ENCODE data around the gene MKLN1. TPM values are rescaled to one million over a fixed set of nuclear protein-coding genes. Genes with fewer than 3 reads are reported as not detected.

MKLN1 gene
- total and polyA plus RNA-seq, 2 of the 13 experiments (the other 11 are each of a cell fraction or from before 2014, with no cell fraction given), result 33.6 to 43.5 TPM

- no peak for TF ChIP-seq AKNA (CRISPR knock-in tag; IDR thresholded peaks at IDR 0.05; ENCODE audit: borderline replicate concordance)
- no peak for TF ChIP-seq SKIL (CRISPR knock-in tag; IDR thresholded peaks at IDR 0.05; ENCODE audit: borderline replicate concordance)
- TF ChIP-seq ARNTL (CRISPR knock-in tag; IDR thresholded peaks at IDR 0.05), result no peak
- TF ChIP-seq ZNF747 (CRISPR knock-in tag; IDR thresholded peaks at IDR 0.05; ENCODE audit: borderline replicate concordance), result no peak
- TF ChIP-seq CHD2 (IDR thresholded peaks at IDR 0.05; ENCODE audit: low read depth, low read length), result no peak
- no peak for TF ChIP-seq ZBTB43 (CRISPR knock-in tag; conservative IDR thresholded peaks at IDR 0.05)
- no peak for TF ChIP-seq PAWR (CRISPR knock-in tag; IDR thresholded peaks at IDR 0.05; ENCODE audit: borderline replicate concordance)
- TF ChIP-seq MZF1 (CRISPR knock-in tag; IDR thresholded peaks at IDR 0.05; ENCODE audit: borderline replicate concordance), result no peak
- no peak for TF ChIP-seq ZNF280B (CRISPR knock-in tag; IDR thresholded peaks at IDR 0.05; ENCODE audit: borderline replicate concordance)
- TF ChIP-seq FOXK1 (CRISPR knock-in tag; IDR thresholded peaks at IDR 0.05; ENCODE audit: borderline replicate concordance, low read depth), result no peak
- no peak for TF ChIP-seq CEBPG (CRISPR knock-in tag; IDR thresholded peaks at IDR 0.05)
- no peak; the same call in 1 of the 2 replicates for TF ChIP-seq ZNF44 (CRISPR knock-in tag; IDR thresholded peaks at IDR 0.05)
- no peak for TF ChIP-seq ZBTB21 (CRISPR knock-in tag; IDR thresholded peaks at IDR 0.05)
- TF ChIP-seq FIP1L1 (IDR thresholded peaks at IDR 0.05; ENCODE audit: borderline replicate concordance, insufficient read depth, low read depth, low read length), result no peak
- TF ChIP-seq ISX (CRISPR knock-in tag; conservative IDR thresholded peaks at IDR 0.05), result no peak
- TF ChIP-seq SIN3A (IDR thresholded peaks at IDR 0.05; ENCODE audit: borderline replicate concordance, low read depth, low read length), result no peak
- TF ChIP-seq PLRG1 (conservative IDR thresholded peaks at IDR 0.05), result no peak
- TF ChIP-seq HIC2 (CRISPR knock-in tag; IDR thresholded peaks at IDR 0.05; ENCODE audit: low read depth), result no peak
Measured at GRCh38 chr7:131327049-131327625, 539 bp upstream of the MKLN1 start (continued).

Measured in HepG2 (cell line).